WTC11 (cell line): ENCODE measurements around the gene TANC1. TPM values are rescaled to one million over a fixed set of nuclear protein-coding genes. Genes with fewer than 3 reads are reported as not detected.

Experiments used
- ATAC-seq: fragments of 200-7000 bp; cut with Tn5 transposase; 2 replicates; pipeline ENCODE4 v1.10.0; 2021; ENCODE audit warnings: mild to moderate bottlenecking, moderate library complexity
- CTCF ChIA-PET: fragments of 300-600 bp; sonication (Branson Sonifier 250); formaldehyde crosslinking; loops from one replicate; lab custom pipeline; 2021; ENCODE audit warnings: antibody characterized with exemption; lab: Charles Lee
- POLR2A ChIA-PET: fragments of 350-600 bp; sonication (Branson Sonifier 250); formaldehyde crosslinking; loops from one replicate; lab custom pipeline; 2021; ENCODE audit warnings: antibody characterized with exemption; lab: Charles Lee
- DNase-seq: peaks from one replicate; pipeline ENCODE4 v3.0.0; 2021; ENCODE audit warnings: low spot score
- H3K27ac Mint-ChIP-seq: 2 replicates; pipeline ENCODE4 v1.8.0; 2021; ENCODE audit warnings: mixed read lengths
- H3K27me3 Mint-ChIP-seq: 2 replicates; pipeline ENCODE4 v1.8.0; 2021; ENCODE audit warnings: low read depth, mild to moderate bottlenecking, moderate library complexity, mixed read lengths
- H3K36me3 Mint-ChIP-seq: 2 replicates; pipeline ENCODE4 v1.8.0; 2021; ENCODE audit warnings: mixed read lengths
- H3K4me1 Mint-ChIP-seq: 2 replicates; pipeline ENCODE4 v1.8.0; 2022; ENCODE audit warnings: mixed read lengths
- H3K4me3 Mint-ChIP-seq: 2 replicates; pipeline ENCODE4 v1.8.0; 2021; ENCODE audit warnings: mild to moderate bottlenecking, moderate library complexity, mixed read lengths
- H3K9me3 Mint-ChIP-seq: 2 replicates; pipeline ENCODE4 v1.8.0; 2021; ENCODE audit warnings: mixed read lengths
- AFF4 ChIP-seq: sonication (generic); formaldehyde crosslinking; IDR thresholded peaks from 2 replicates; pipeline ENCODE4 v1.8.1; 2023; ENCODE audit warnings: mild to moderate bottlenecking, missing genetic modification reagents, borderline replicate concordance
- ARID4B ChIP-seq: sonication (generic); formaldehyde crosslinking; IDR thresholded peaks from 2 replicates; pipeline ENCODE4 v1.8.0; 2023; ENCODE audit warnings: missing genetic modification reagents, mild to moderate bottlenecking, borderline replicate concordance
- ATF1 ChIP-seq: sonication (generic); formaldehyde crosslinking; IDR thresholded peaks from 2 replicates; pipeline ENCODE4 v1.8.1; 2023; ENCODE audit warnings: mild to moderate bottlenecking, moderate library complexity, missing genetic modification reagents
- CREM ChIP-seq: sonication (generic); formaldehyde crosslinking; IDR thresholded peaks from 2 replicates; pipeline ENCODE4 v1.8.1; 2022; ENCODE audit warnings: mild to moderate bottlenecking, missing genetic modification reagents, moderate library complexity
- E2F1 ChIP-seq: sonication (generic); formaldehyde crosslinking; IDR thresholded peaks from 2 replicates; pipeline ENCODE4 v1.8.0; 2022; ENCODE audit warnings: mild to moderate bottlenecking, missing genetic modification reagents
- ERG ChIP-seq: fragments of 250-450 bp; sonication (Bioruptor Pico); IDR thresholded peaks from 2 replicates; pipeline ENCODE4 v1.8.0; 2021; ENCODE audit warnings: mild to moderate bottlenecking
- PRDM15 ChIP-seq: sonication (generic); formaldehyde crosslinking; IDR thresholded peaks from 2 replicates; pipeline ENCODE4 v1.8.0; 2022; ENCODE audit warnings: missing genetic modification reagents
- PRRX2 ChIP-seq: fragments of 250-450 bp; sonication (Bioruptor Pico); IDR thresholded peaks from 2 replicates; pipeline ENCODE4 v1.8.0; 2021; ENCODE audit warnings: mild to moderate bottlenecking
- RELA ChIP-seq: sonication (generic); formaldehyde crosslinking; IDR thresholded peaks from 2 replicates; pipeline ENCODE4 v1.8.1; 2022; ENCODE audit warnings: missing genetic modification reagents, mild to moderate bottlenecking, borderline replicate concordance
- TEAD4 ChIP-seq: sonication (generic); formaldehyde crosslinking; IDR thresholded peaks from 2 replicates; pipeline ENCODE4 v1.8.0; 2022; ENCODE audit warnings: mild to moderate bottlenecking, missing genetic modification reagents
- ZNF281 ChIP-seq: sonication (generic); formaldehyde crosslinking; IDR thresholded peaks from 2 replicates; pipeline ENCODE4 v1.8.0; 2023; ENCODE audit warnings: mild to moderate bottlenecking, missing genetic modification reagents
- ZNF416 ChIP-seq: fragments of 250-450 bp; sonication (Bioruptor Pico); IDR thresholded peaks from 2 replicates; pipeline ENCODE4 v1.9.0; 2021; ENCODE audit warnings: mild to moderate bottlenecking, inconsistent platforms
- ZNF423 ChIP-seq: fragments of 250-450 bp; sonication (Bioruptor Pico); IDR thresholded peaks from 2 replicates; pipeline ENCODE4 v2.1.2; 2022; ENCODE audit warnings: mild to moderate bottlenecking, moderate library complexity
- ZNF425 ChIP-seq: fragments of 250-450 bp; sonication (Bioruptor Pico); conservative IDR thresholded peaks from 2 replicates; pipeline ENCODE4 v1.9.0; 2021; ENCODE audit warnings: mild to moderate bottlenecking
- ZNF671 ChIP-seq: fragments of 250-450 bp; sonication (Bioruptor Pico); IDR thresholded peaks from 2 replicates; pipeline ENCODE4 v1.8.0; 2021; ENCODE audit warnings: mild to moderate bottlenecking
- total RNA-seq: library from RNA; stranded (reverse); gene quantifications from 3 replicates; pipeline ENCODE4 v1.2.3, GENCODE V29; 2021

TANC1 gene
- total RNA-seq, 1 experiment from 2014 or later = 11.6 TPM

- DNase-seq (no peak), ATAC-seq (no peak)
- Mint-ChIP-seq H3K4me3 (no peak overlapping the region), H3K36me3 (no peaks in the 10 kb centered on the region), H3K4me1 (peaks cover 4% of the 10 kb centered on the region), H3K9me3 (no peaks in the 10 kb centered on the region), H3K27ac (no peak overlapping the region), H3K27me3 (no peaks in the 10 kb centered on the region)
- ChIA-PET POLR2A (no interaction called here), CTCF (interaction anchor here (1.2 kb wide), 1 partner anchor 39 kb away, joined by 3 read pairs; no protein-coding TSS in a partner anchor)
- no peak for TF ChIP-seq CREM (CRISPR knock-in tag)
- TF ChIP-seq ZNF416 (CRISPR knock-in tag) = no peak
- no peak for TF ChIP-seq RELA
- TF ChIP-seq TEAD4 = no peak
- TF ChIP-seq PRDM15 (CRISPR knock-in tag) = no peak
- no peak for TF ChIP-seq ZNF671 (CRISPR knock-in tag)
- TF ChIP-seq E2F1 (CRISPR knock-in tag) = no peak
- no peak for TF ChIP-seq ZNF425 (CRISPR knock-in tag)
- TF ChIP-seq ATF1 (CRISPR knock-in tag) = no peak
- TF ChIP-seq ZNF281 (CRISPR knock-in tag) = no peak
- TF ChIP-seq ZNF423 = no peak
- no peak for TF ChIP-seq ARID4B
- no peak for TF ChIP-seq AFF4 (CRISPR knock-in tag)
- no peak for TF ChIP-seq PRRX2
- no peak for TF ChIP-seq ERG (CRISPR knock-in tag)
These were observed 106.2 kb downstream of the TANC1 start for GRCh38 chr2:159074605-159075004.
